K562 (cell line): Measurements from ENCODE around the gene ZFPM1. TPM values are rescaled to one million over a fixed set of nuclear protein-coding genes. Genes with fewer than 3 reads are reported as not detected.

Experiments used
- CBX8 ChIP-seq: fragments of 200-600 bp; sonication (generic); IDR thresholded peaks from 2 replicates; pipeline ENCODE4 v1.6.1; 2012; ENCODE audit warnings: borderline replicate concordance, mixed run types, low read depth, mild to moderate bottlenecking, moderate library complexity, mixed read lengths, low read length, control low read depth, inconsistent platforms; ENCODE audit not compliant: poor library complexity, severe bottlenecking; ENCODE audit errors: extremely low read depth
- FOXP1 ChIP-seq: sonication (generic); formaldehyde crosslinking; IDR thresholded peaks from 2 replicates; pipeline ENCODE4 v1.8.0; 2022; ENCODE audit warnings: mild to moderate bottlenecking, missing genetic modification reagents
- LCOR ChIP-seq: sonication (generic); formaldehyde crosslinking; IDR thresholded peaks from 2 replicates; pipeline ENCODE4 v1.8.0; 2022; ENCODE audit warnings: mild to moderate bottlenecking, missing genetic modification reagents
- MAZ ChIP-seq, 2 experiments: fragments of 450-650 bp in 1 of 2; sonication (generic) in 1 of 2; formaldehyde crosslinking; IDR thresholded peaks in 1 of 2; conservative IDR thresholded peaks in 1 of 2; 2 replicates each; pipeline versions ENCODE4 v1.4.0 to v1.5.0; 2020; ENCODE audit warnings: mild to moderate bottlenecking in 1 of 2, missing genetic modification reagents in 1 of 2
- POLR3G ChIP-seq: IDR thresholded peaks from 2 replicates; pipeline ENCODE4 v1.6.1; 2011; ENCODE audit not compliant: insufficient read length, insufficient replicate concordance; ENCODE audit errors: extremely low read depth
- PPARD ChIP-seq: fragments of 250-450 bp; sonication (Bioruptor Pico); IDR thresholded peaks from 2 replicates; pipeline ENCODE4 v1.8.0; 2022; ENCODE audit warnings: inconsistent platforms, mild to moderate bottlenecking, moderate library complexity
- RBM39 ChIP-seq: fragments of 200-400 bp; formaldehyde crosslinking; optimal IDR thresholded peaks from 2 replicates; pipeline ENCODE3; 2018; ENCODE audit warnings: low read depth, low read length
- SMARCA4 ChIP-seq: fragments of 450-650 bp; IDR thresholded peaks from 2 replicates; pipeline ENCODE4 v1.6.1; 2016
- TCF7 ChIP-seq: sonication (generic); IDR thresholded peaks from 2 replicates; pipeline ENCODE4 v1.6.1; 2016; ENCODE audit warnings: antibody characterized with exemption, borderline replicate concordance
- ZFP36 ChIP-seq: fragments of 150-350 bp; IDR thresholded peaks from 2 replicates; pipeline ENCODE4 v1.6.1; 2018; ENCODE audit warnings: low read length, low read depth; ENCODE audit not compliant: partially characterized antibody
- ZNF324 ChIP-seq: fragments of 250-450 bp; sonication (Bioruptor Pico); IDR thresholded peaks from 2 replicates; pipeline ENCODE4 v1.4.0; 2020; ENCODE audit warnings: mild to moderate bottlenecking
- ZNF780A ChIP-seq: fragments of 250-450 bp; sonication (Bioruptor Pico); IDR thresholded peaks from 2 replicates; pipeline ENCODE4 v1.5.0; 2021; ENCODE audit warnings: mild to moderate bottlenecking
- polyA plus RNA-seq, 8 experiments: library from polyadenylated mRNA; depleted of rRNA in 4 of 8; stranded (reverse) in 5 of 8; unstranded in 3 of 8; fragments of >200 nt; fragmentation: Nextera tagmentation in 2 of 8; fragmentation: Illumina TruSeq in 1 of 8; extraction: Ambion mirVana in 2 of 8; extraction: Trizol in 1 of 8; gene quantifications; 2 replicates each; pipeline versions ENCODE4 v1.2.1 to v1.2.3, GENCODE V29; 2011 to 2014; ENCODE audit warnings: inconsistent platforms in 1 of 8, missing spikeins in 1 of 8
- total RNA-seq, 7 experiments: library from RNA; depleted of rRNA in 6 of 7; stranded (reverse); fragments of >200 nt in 6 of 7; fragmentation: Illumina TruSeq in 2 of 7; extraction: Trizol in 2 of 7; gene quantifications; 2 replicates each; pipeline versions ENCODE4 v1.2.1 to v1.2.3, GENCODE V29; 2011 to 2021; ENCODE audit warnings: low replicate concordance in 1 of 7
- TF ChIP-seq, protein P1 (sequence below): fragments of 450-650 bp; IDR thresholded peaks from 2 replicates; pipeline ENCODE4 v1.6.1; 2016; ENCODE audit warnings: antibody characterized with exemption
- TF ChIP-seq, protein P2 (sequence below), 2 experiments: fragments of 450-650 bp; conservative IDR thresholded peaks; 2 replicates each; pipeline ENCODE4 v1.6.1; 2017; ENCODE audit warnings: mild to moderate bottlenecking in 2 of 2, moderate library complexity in 2 of 2
- TF ChIP-seq, protein P3 (sequence below): fragments of 200-800 bp; sonication (Bioruptor generic); IDR thresholded peaks from 2 replicates; pipeline ENCODE4 v1.6.1; 2017; ENCODE audit warnings: missing genetic modification characterization, missing compliant biosample characterization
- TF ChIP-seq, protein P4 (sequence below): fragments of 250-450 bp; sonication (Bioruptor Pico); IDR thresholded peaks from 2 replicates; pipeline ENCODE4 v1.4.0; 2020; ENCODE audit warnings: mild to moderate bottlenecking, moderate library complexity
- TF ChIP-seq, protein P5 (sequence below): sonication (generic); formaldehyde crosslinking; IDR thresholded peaks from 2 replicates; pipeline ENCODE4 v1.5.0; 2020; ENCODE audit warnings: missing genetic modification reagents
- TF ChIP-seq, protein P6 (sequence below), 2 experiments: IDR thresholded peaks; 2 replicates each; pipeline ENCODE4 v1.6.1; 2011; ENCODE audit warnings: borderline replicate concordance in 1 of 2, control low read depth in 1 of 2, low read depth in 1 of 2, low read length in 1 of 2, mild to moderate bottlenecking in 1 of 2, mixed read lengths in 1 of 2, moderate library complexity in 1 of 2; ENCODE audit not compliant: insufficient read depth in 1 of 2, insufficient read length in 1 of 2, poor library complexity in 1 of 2, severe bottlenecking in 1 of 2; ENCODE audit errors: extremely low read depth in 1 of 2

ZFPM1 gene
- total and polyA plus RNA-seq, 9 of the 15 experiments (the other 6 are each of a cell fraction or from before 2014, with no cell fraction given): 0.03 to 35.9 (median 1.4) TPM

DNA sequence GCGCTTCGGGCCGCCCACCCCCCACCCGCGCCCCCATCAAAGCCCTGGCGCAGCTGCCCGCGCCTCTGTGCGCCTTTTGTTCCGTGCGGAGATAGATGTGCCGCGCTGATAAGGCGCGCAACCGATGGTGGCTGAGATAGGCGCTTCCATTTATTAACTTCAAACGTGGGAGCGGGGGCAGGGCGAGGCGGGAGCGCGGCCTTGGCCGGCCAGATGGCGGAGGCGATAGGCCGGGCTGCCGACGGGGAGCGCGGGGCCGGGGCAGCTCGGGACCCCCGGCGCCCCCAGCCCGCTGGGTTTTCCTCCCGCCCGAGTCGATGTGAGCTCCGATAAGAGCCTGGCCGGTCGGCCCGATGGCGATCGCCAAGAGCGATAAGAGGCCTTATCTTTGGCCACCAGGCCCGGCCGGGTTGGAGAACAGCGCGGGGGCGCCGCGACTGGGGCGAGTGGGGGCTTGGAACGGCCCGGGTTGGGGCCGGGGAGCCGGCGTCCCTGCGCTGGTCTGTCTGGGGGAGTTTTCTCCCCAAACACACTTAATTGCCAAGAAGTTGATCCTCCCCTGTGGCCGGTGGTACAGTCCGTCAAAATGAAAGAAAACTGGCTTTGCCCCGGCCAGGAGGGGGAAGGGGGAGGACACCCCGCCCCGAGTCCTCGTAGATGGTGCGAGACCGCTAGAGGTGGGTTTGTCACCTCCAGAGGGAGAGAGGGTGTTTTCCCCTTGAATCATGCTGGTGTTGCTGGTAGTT is 2.7 kb downstream of the ZFPM1 start (continued):
- TF ChIP-seq, protein P1, sequence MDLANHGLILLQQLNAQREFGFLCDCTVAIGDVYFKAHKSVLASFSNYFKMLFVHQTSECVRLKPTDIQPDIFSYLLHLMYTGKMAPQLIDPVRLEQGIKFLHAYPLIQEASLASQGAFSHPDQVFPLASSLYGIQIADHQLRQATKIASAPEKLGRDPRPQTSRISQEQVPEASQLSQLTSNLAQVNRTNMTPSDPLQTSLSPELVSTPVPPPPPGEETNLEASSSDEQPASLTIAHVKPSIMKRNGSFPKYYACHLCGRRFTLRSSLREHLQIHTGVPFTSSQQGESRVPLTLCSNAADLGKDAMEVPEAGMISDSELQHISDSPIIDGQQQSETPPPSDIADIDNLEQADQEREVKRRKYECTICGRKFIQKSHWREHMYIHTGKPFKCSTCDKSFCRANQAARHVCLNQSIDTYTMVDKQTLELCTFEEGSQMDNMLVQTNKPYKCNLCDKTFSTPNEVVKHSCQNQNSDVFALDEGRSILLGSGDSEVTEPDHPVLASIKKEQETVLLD: 0 out of 2 replicates have a peak, but pooled peaks have one; percentile 47
- TF ChIP-seq, protein P2, sequence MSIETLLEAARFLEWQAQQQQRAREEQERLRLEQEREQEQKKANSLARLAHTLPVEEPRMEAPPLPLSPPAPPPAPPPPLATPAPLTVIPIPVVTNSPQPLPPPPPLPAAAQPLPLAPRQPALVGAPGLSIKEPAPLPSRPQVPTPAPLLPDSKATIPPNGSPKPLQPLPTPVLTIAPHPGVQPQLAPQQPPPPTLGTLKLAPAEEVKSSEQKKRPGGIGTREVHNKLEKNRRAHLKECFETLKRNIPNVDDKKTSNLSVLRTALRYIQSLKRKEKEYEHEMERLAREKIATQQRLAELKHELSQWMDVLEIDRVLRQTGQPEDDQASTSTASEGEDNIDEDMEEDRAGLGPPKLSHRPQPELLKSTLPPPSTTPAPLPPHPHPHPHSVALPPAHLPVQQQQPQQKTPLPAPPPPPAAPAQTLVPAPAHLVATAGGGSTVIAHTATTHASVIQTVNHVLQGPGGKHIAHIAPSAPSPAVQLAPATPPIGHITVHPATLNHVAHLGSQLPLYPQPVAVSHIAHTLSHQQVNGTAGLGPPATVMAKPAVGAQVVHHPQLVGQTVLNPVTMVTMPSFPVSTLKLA (conservative IDR thresholded peaks at IDR 0.05): peak in 1 of 2 experiments; percentile 58; a peak in 2 of 4 replicates
- TF ChIP-seq SMARCA4 (peak; percentile 86), CBX8 (no peak), ZFP36 (peak; percentile 3), ZNF780A (CRISPR knock-in tag) (no peak), TCF7 (peak; percentile 58; the same call in 1 of the 2 replicates), RBM39 (no peak), LCOR (CRISPR knock-in tag) (no peak), FOXP1 (CRISPR knock-in tag) (peak; percentile 63; the same call in 1 of the 2 replicates), PPARD (CRISPR knock-in tag) (no peak), POLR3G (no peak), MAZ (CRISPR knock-in tag; conservative IDR thresholded peaks at IDR 0.05 in 1 of 2, IDR thresholded peaks at IDR 0.05 in 1 of 2) (peak; percentile 88 to 96), ZNF324 (CRISPR knock-in tag) (no peak)
- TF ChIP-seq, protein P3, sequence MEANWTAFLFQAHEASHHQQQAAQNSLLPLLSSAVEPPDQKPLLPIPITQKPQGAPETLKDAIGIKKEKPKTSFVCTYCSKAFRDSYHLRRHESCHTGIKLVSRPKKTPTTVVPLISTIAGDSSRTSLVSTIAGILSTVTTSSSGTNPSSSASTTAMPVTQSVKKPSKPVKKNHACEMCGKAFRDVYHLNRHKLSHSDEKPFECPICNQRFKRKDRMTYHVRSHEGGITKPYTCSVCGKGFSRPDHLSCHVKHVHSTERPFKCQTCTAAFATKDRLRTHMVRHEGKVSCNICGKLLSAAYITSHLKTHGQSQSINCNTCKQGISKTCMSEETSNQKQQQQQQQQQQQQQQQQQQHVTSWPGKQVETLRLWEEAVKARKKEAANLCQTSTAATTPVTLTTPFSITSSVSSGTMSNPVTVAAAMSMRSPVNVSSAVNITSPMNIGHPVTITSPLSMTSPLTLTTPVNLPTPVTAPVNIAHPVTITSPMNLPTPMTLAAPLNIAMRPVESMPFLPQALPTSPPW (CRISPR knock-in tag): peak; percentile 97
- TF ChIP-seq, protein P4, sequence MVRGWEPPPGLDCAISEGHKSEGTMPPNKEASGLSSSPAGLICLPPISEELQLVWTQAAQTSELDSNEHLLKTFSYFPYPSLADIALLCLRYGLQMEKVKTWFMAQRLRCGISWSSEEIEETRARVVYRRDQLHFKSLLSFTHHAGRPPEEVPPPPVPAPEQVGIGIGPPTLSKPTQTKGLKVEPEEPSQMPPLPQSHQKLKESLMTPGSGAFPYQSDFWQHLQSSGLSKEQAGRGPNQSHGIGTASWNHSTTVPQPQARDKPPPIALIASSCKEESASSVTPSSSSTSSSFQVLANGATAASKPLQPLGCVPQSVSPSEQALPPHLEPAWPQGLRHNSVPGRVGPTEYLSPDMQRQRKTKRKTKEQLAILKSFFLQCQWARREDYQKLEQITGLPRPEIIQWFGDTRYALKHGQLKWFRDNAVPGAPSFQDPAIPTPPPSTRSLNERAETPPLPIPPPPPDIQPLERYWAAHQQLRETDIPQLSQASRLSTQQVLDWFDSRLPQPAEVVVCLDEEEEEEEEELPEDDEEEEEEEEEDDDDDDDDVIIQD: no peak
- TF ChIP-seq, protein P5, sequence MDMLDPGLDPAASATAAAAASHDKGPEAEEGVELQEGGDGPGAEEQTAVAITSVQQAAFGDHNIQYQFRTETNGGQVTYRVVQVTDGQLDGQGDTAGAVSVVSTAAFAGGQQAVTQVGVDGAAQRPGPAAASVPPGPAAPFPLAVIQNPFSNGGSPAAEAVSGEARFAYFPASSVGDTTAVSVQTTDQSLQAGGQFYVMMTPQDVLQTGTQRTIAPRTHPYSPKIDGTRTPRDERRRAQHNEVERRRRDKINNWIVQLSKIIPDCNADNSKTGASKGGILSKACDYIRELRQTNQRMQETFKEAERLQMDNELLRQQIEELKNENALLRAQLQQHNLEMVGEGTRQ: no peak
- TF ChIP-seq, protein P6, sequence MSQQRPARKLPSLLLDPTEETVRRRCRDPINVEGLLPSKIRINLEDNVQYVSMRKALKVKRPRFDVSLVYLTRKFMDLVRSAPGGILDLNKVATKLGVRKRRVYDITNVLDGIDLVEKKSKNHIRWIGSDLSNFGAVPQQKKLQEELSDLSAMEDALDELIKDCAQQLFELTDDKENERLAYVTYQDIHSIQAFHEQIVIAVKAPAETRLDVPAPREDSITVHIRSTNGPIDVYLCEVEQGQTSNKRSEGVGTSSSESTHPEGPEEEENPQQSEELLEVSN (IDR thresholded peaks at IDR 0.05; ENCODE audit: borderline replicate concordance in 1 of 2, extremely low read depth in 1 of 2, insufficient read depth in 1 of 2, insufficient read length in 1 of 2, low read depth in 1 of 2, low read length in 1 of 2, poor library complexity in 1 of 2, severe bottlenecking in 1 of 2): peak; percentile 11 to 53
